ENCODE measurements around the gene KRTAP10-11.
"Not testable (repeated sequence)": the region's sequence is repeated elsewhere in the genome, so short reads cannot be mapped to it uniquely, and the experiment has no call there.

KRTAP10-11 gene

GRCh38 chr21:44639331-44639655 lies 6.9 kb upstream of the KRTAP10-11 start:
- no peak for DNase-seq (ENCODE audit: low spot score)

- DNase-seq (ENCODE audit: low spot score): no peak
Observed at GRCh38 chr21:44640761-44641160, 5.5 kb upstream of the KRTAP10-11 start.

- no peak for DNase-seq (ENCODE audit: low spot score)
Observed at GRCh38 chr21:44643741-44644310, 2.4 kb upstream of the KRTAP10-11 start.

- no peak for DNase-seq (ENCODE audit: low spot score)
Observed at GRCh38 chr21:44644878-44645277, 1.3 kb upstream of the KRTAP10-11 start.

GRCh38 chr21:44647222-44647552 lies 973 bp downstream of the KRTAP10-11 start:
- DNase-seq (ENCODE audit: low spot score): no peak

- no peak for DNase-seq (ENCODE audit: low spot score)
Observed at GRCh38 chr21:44648557-44649311, 2.5 kb downstream of the KRTAP10-11 start.

GRCh38 chr21:44649521-44650100 lies 3.4 kb downstream of the KRTAP10-11 start:
- no peak for DNase-seq (ENCODE audit: low spot score)

GRCh38 chr21:44650265-44650972 lies 4.2 kb downstream of the KRTAP10-11 start:
- no peak for DNase-seq (ENCODE audit: low spot score)

GRCh38 chr21:44650973-44651675 lies 4.9 kb downstream of the KRTAP10-11 start:
- DNase-seq (ENCODE audit: low spot score): no peak

- DNase-seq (ENCODE audit: low spot score): no peak
Observed at GRCh38 chr21:44653123-44653522, 6.9 kb downstream of the KRTAP10-11 start.

- DNase-seq (ENCODE audit: low spot score): no peak
Observed at GRCh38 chr21:44653656-44654575, 7.7 kb downstream of the KRTAP10-11 start.

GRCh38 chr21:44654576-44655175 lies 8.5 kb downstream of the KRTAP10-11 start, which contains the start of gene KRTAP12-4:
Gene KRTAP12-4, minus strand, starts transcription at chr21:44654659. Its CDS starts 45 bp downstream, at chr21:44654614.
- DNase-seq (ENCODE audit: low spot score): no peak

GRCh38 chr21:44656868-44657267 lies 10.7 kb downstream of the KRTAP10-11 start:
- DNase-seq (ENCODE audit: low spot score): no peak

- no peak for DNase-seq (ENCODE audit: low spot score)
Observed at GRCh38 chr21:44657635-44658540, 11.7 kb downstream of the KRTAP10-11 start, which contains the start of gene KRTAP12-3. Gene KRTAP12-3, plus strand, starts transcription at chr21:44657932. Its CDS starts 48 bp downstream, at chr21:44657980.

GRCh38 chr21:44658541-44658910 lies 12.3 kb downstream of the KRTAP10-11 start:
- DNase-seq (ENCODE audit: low spot score): no peak

GRCh38 chr21:44658913-44659595 lies 12.8 kb downstream of the KRTAP10-11 start:
- no peak for DNase-seq (ENCODE audit: low spot score)

- not testable (repeated sequence) for DNase-seq (ENCODE audit: low spot score)
Observed at GRCh38 chr21:44661567-44661966, 15.4 kb downstream of the KRTAP10-11 start.

GRCh38 chr21:44664691-44665090 lies 18.5 kb downstream of the KRTAP10-11 start:
- no peak for DNase-seq (ENCODE audit: low spot score)
